H1 (cell line): ENCODE results near the gene UBASH3A. TPM values are rescaled to one million over a fixed set of nuclear protein-coding genes. Genes with fewer than 3 reads are reported as not detected.

Experiments used
- CBX8 ChIP-seq: fragments of 300-800, 300-1000 bp; sonication (generic); IDR thresholded peaks from 2 replicates; pipeline ENCODE4 v1.7.1; 2016; ENCODE audit warnings: low read depth, low read length, borderline replicate concordance
- HDAC2 ChIP-seq, 2 experiments: fragments of 300-600 bp in 1 of 2; sonication (generic) in 1 of 2; IDR thresholded peaks; 2 replicates each; pipeline ENCODE4 v1.6.1; 2011 to 2012; ENCODE audit warnings: low read depth in 2 of 2, low read length in 2 of 2, mild to moderate bottlenecking in 2 of 2, moderate library complexity in 2 of 2, borderline replicate concordance in 1 of 2, inconsistent platforms in 1 of 2
- polyA plus RNA-seq, 7 experiments: library from polyadenylated mRNA; depleted of rRNA in 3 of 7; stranded (reverse) in 5 of 7; unstranded in 2 of 7; fragments of >200 nt in 5 of 7; fragments of 200-250 nt in 2 of 7; gene quantifications; 1 replicate in 5 of 7; 2 replicates in 1 of 7; 4 replicates in 1 of 7; pipeline versions ENCODE4 v1.2.1 to v1.2.3, GENCODE V29; 2011 to 2013; ENCODE audit warnings: missing spikeins in 2 of 7, mixed read lengths in 2 of 7
- total RNA-seq: library from RNA; stranded (reverse); fragmentation: NEBNext Ultra II Directional; extraction: Animal tissue kit (Norgen Biotek cat#: 25700); gene quantifications from 2 replicates; pipeline ENCODE4 v1.2.1, GENCODE V29; 2021

UBASH3A gene
- total and polyA plus RNA-seq, 2 of the 8 experiments (the other 6 are each of a cell fraction or from before 2014, with no cell fraction given): not detected

GRCh38 chr21:42475526-42476387 is 72.1 kb downstream of the UBASH3A start (continued):
- TF ChIP-seq HDAC2 (IDR thresholded peaks at IDR 0.05; ENCODE audit: borderline replicate concordance in 1 of 2, low read depth in 2 of 2, low read length in 2 of 2): no peak
- no peak for TF ChIP-seq CBX8
